Liver (tissue), 9 donors: ENCODE results near the gene ZNF699. TPM values are rescaled to one million over a fixed set of nuclear protein-coding genes. Genes with fewer than 3 reads are reported as not detected.

ENCODE experiments used
- DNase-seq: peaks from one replicate; pipeline ENCODE4 v3.0.0-alpha.2; 2017; ENCODE audit warnings: low spot score
- H3K27ac ChIP-seq, 2 donors: one replicate each; pipeline ENCODE4 v1.7.0; 2013; ENCODE audit warnings: inconsistent platforms in 2 of 2, low read length in 2 of 2, control low read depth in 1 of 2, low read depth in 1 of 2, mild to moderate bottlenecking in 1 of 2
- H3K27me3 ChIP-seq, 4 donors: one replicate each; pipeline versions ENCODE4 v1.6.1 to v1.7.0; 2013; ENCODE audit warnings: low read length in 3 of 4, inconsistent platforms in 1 of 4, mild to moderate bottlenecking in 1 of 4, moderate library complexity in 1 of 4; ENCODE audit not compliant: control insufficient read depth in 4 of 4, insufficient read depth in 4 of 4
- H3K36me3 ChIP-seq, 4 donors: one replicate each; pipeline versions ENCODE4 v1.6.1 to v1.7.0; 2013; ENCODE audit warnings: low read length in 3 of 4, mild to moderate bottlenecking in 3 of 4, low read depth in 1 of 4, moderate library complexity in 1 of 4; ENCODE audit not compliant: control insufficient read depth in 4 of 4, insufficient read depth in 3 of 4
- H3K4me1 ChIP-seq, 4 donors: one replicate each; pipeline versions ENCODE4 v1.6.1 to v1.7.0; 2013; ENCODE audit warnings: low read length in 3 of 4, mild to moderate bottlenecking in 3 of 4, moderate library complexity in 1 of 4; ENCODE audit not compliant: control insufficient read depth in 4 of 4, insufficient read depth in 4 of 4
- H3K4me3 ChIP-seq, 3 donors: one replicate each; pipeline versions ENCODE4 v1.6.1 to v1.7.0; 2013; ENCODE audit warnings: low read length in 3 of 3, control low read depth in 1 of 3, low read depth in 1 of 3, mild to moderate bottlenecking in 1 of 3
- H3K9ac ChIP-seq, 2 donors: one replicate each; pipeline ENCODE4 v1.7.0; 2013; ENCODE audit warnings: low read length in 2 of 2, mild to moderate bottlenecking in 2 of 2, moderate library complexity in 2 of 2, control low read depth in 1 of 2, low read depth in 1 of 2
- H3K9me3 ChIP-seq, 4 donors: one replicate each; pipeline versions ENCODE4 v1.6.1 to v1.7.0; 2013; ENCODE audit warnings: low read length in 3 of 4; ENCODE audit not compliant: control insufficient read depth in 4 of 4
- ATF3 ChIP-seq: IDR thresholded peaks from 2 replicates; pipeline ENCODE4 v1.6.1; 2016; ENCODE audit warnings: antibody characterized with exemption
- EGR1 ChIP-seq, 2 donors: IDR thresholded peaks; 2 replicates each; pipeline ENCODE4 v1.6.1; 2016 to 2018; ENCODE audit warnings: antibody characterized with exemption in 2 of 2, low read depth in 2 of 2
- FOXA1 ChIP-seq: IDR thresholded peaks from 2 replicates; pipeline ENCODE4 v1.6.1; 2016; ENCODE audit warnings: antibody characterized with exemption
- FOXA2 ChIP-seq: IDR thresholded peaks from 2 replicates; pipeline ENCODE4 v1.6.1; 2016; ENCODE audit warnings: antibody characterized with exemption
- GABPA ChIP-seq, 2 donors: IDR thresholded peaks in 1 of 2; conservative IDR thresholded peaks in 1 of 2; 2 replicates each; pipeline ENCODE4 v1.6.1; 2016; ENCODE audit warnings: antibody characterized with exemption in 2 of 2, mild to moderate bottlenecking in 1 of 2, moderate library complexity in 1 of 2
- HNF4A ChIP-seq, 2 donors: conservative IDR thresholded peaks; 2 replicates each; pipeline ENCODE4 v1.6.1; 2016; ENCODE audit warnings: antibody characterized with exemption in 2 of 2, mild to moderate bottlenecking in 2 of 2
- HNF4G ChIP-seq: IDR thresholded peaks from 2 replicates; pipeline ENCODE4 v1.6.1; 2016; ENCODE audit warnings: antibody characterized with exemption
- JUND ChIP-seq, 2 donors: IDR thresholded peaks; 2 replicates each; pipeline ENCODE4 v1.6.1; 2016; ENCODE audit warnings: antibody characterized with exemption in 2 of 2
- MAX ChIP-seq: IDR thresholded peaks from 2 replicates; pipeline ENCODE4 v1.6.1; 2016; ENCODE audit warnings: antibody characterized with exemption
- NR2F2 ChIP-seq: IDR thresholded peaks from 2 replicates; pipeline ENCODE4 v1.6.1; 2016; ENCODE audit warnings: antibody characterized with exemption
- RAD21 ChIP-seq, 2 donors: IDR thresholded peaks; 2 replicates each; pipeline ENCODE4 v1.6.1; 2016; ENCODE audit warnings: antibody characterized with exemption in 2 of 2, mild to moderate bottlenecking in 2 of 2
- REST ChIP-seq: IDR thresholded peaks from 2 replicates; pipeline ENCODE4 v1.6.1; 2016; ENCODE audit warnings: antibody characterized with exemption, mild to moderate bottlenecking
- RXRA ChIP-seq, 2 donors: IDR thresholded peaks; 2 replicates each; pipeline ENCODE4 v1.6.1; 2017 to 2018; ENCODE audit warnings: antibody characterized with exemption in 2 of 2, mild to moderate bottlenecking in 1 of 2
- SP1 ChIP-seq: IDR thresholded peaks from 2 replicates; pipeline ENCODE4 v1.6.1; 2018; ENCODE audit warnings: antibody characterized with exemption, mild to moderate bottlenecking
- TAF1 ChIP-seq: conservative IDR thresholded peaks from 2 replicates; pipeline ENCODE4 v1.6.1; 2016; ENCODE audit warnings: antibody characterized with exemption, mild to moderate bottlenecking
- YY1 ChIP-seq: IDR thresholded peaks from 2 replicates; pipeline ENCODE4 v1.6.1; 2016; ENCODE audit warnings: antibody characterized with exemption, mild to moderate bottlenecking
- ZBTB33 ChIP-seq: IDR thresholded peaks from 2 replicates; pipeline ENCODE4 v1.6.1; 2016; ENCODE audit warnings: antibody characterized with exemption
- WGBS: extraction: QIAGEN DNeasy Blood & Tissue Kit; methylation state at CpG from one replicate; pipeline ENCODE4 v1.1.7; 2013; 5-methylcytosine and 5-hydroxymethylcytosine counted together
- polyA plus RNA-seq, 2 donors: library from polyadenylated mRNA; stranded (reverse) in 1 of 2; unstranded in 1 of 2; fragments of 200-250 nt in 1 of 2; fragments of >200 nt in 1 of 2; fragmentation: Nextera tagmentation in 1 of 2; extraction: Ambion mirVana in 1 of 2; gene quantifications; one replicate each; pipeline versions ENCODE4 v1.2.1 to v1.2.3, GENCODE V29; 2013 to 2015
- total RNA-seq, 2 donors: library from RNA; depleted of rRNA; stranded (reverse); fragments of >200 nt; gene quantifications; one replicate each; pipeline ENCODE4 v1.2.3, GENCODE V29; 2014
- TF ChIP-seq, protein P1 (sequence below): fragments of 150-350 bp; IDR thresholded peaks from 2 replicates; pipeline ENCODE4 v1.5.1; 2017; ENCODE audit warnings: improper control_type of control experiment, low read depth, low read length; ENCODE audit not compliant: missing input control
- donor health status: healthy.
- donor health status: healthy.
- donor health status: healthy.
- donor health status: healthy.
- donor health status: healthy.

Gene ZNF699
- total and polyA plus RNA-seq, 4 donors: 0.91 to 3.0 (median 1.8) TPM

DNA sequence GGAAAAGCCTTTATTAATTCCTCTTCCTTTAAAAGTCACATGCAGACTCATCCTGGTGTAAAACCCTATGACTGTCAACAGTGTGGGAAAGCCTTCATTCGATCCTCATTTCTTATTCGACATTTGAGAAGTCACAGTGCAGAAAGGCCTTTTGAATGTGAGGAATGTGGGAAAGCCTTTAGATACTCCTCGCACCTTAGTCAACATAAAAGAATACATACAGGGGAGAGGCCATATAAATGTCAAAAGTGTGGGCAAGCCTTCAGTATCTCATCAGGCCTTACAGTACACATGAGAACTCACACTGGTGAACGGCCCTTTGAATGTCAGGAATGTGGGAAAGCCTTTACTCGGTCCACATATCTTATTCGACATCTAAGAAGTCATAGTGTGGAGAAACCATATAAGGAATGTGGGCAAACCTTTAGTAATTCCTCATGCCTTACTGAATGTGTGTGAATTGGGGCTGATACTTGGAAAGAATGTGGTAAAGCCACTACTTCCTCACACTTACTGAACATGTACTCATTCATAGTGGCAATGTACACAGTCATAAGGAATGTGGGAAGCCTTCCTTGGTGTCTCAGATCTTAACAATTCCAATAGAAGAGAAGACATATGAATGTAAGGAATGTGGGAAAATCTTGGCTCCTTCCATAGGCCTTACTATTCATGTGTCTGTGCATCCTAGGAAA lies 33.1 kb upstream of the ZNF699 start:
- 97% methylated on average over 6 of the region's 6 CpGs for WGBS
- Histone ChIP-seq H3K27ac (no peak overlapping the region), H3K4me3 (peak overlapping the region in 2 of 3 donors; percentile 16 to 66), H3K9me3 (peaks cover 33 to 88% (median 69%) of the 10 kb centered on the region in 4 donors), H3K36me3 (peaks cover 4 to 58% (median 54%) of the 10 kb centered on the region in 4 donors), H3K27me3 (no peaks in the 10 kb centered on the region), H3K4me1 (no peaks in the 10 kb centered on the region), H3K9ac (no peak overlapping the region)
- TF ChIP-seq NR2F2: no peak
- TF ChIP-seq RXRA (IDR thresholded peaks at IDR 0.05): no peak
- TF ChIP-seq GABPA (IDR thresholded peaks at IDR 0.05 in 1 of 2, conservative IDR thresholded peaks at IDR 0.05 in 1 of 2): no peak
- no peak for TF ChIP-seq EGR1 (IDR thresholded peaks at IDR 0.05; ENCODE audit: low read depth in 2 of 2)
- DNase-seq: no peak

DNA sequence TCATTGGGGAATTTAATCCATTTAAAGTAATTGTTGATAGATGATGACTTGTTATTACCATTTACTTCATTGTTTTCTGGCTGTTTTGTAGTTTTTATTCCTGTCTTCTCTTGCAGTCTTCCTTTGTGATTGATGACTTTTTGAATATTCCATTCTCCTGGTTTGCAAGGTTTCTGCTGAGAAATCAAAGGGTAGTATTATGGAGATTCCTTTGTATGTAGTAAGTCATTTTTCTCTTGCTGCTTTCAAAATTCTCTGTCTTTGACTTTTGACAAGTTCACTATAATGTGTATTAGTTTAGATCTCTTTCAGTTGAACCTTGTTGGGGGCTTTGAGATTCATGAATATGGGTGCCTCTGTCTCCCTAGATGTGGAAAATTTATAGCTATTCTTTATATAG lies 20.4 kb upstream of the ZNF699 start:
- Histone ChIP-seq H3K9me3 (peaks cover 25 to 65% (median 44%) of the 10 kb centered on the region in 4 donors), H3K4me1 (no peaks in the 10 kb centered on the region), H3K4me3 (peak overlapping the region in 2 of 3 donors; percentile 2 to 38), H3K27ac (no peak overlapping the region), H3K9ac (no peak overlapping the region), H3K36me3 (peaks cover 2 to 37% (median 29%) of the 10 kb centered on the region in 4 donors), H3K27me3 (no peaks in the 10 kb centered on the region)
- DNase-seq: no peak
- no peak for TF ChIP-seq RAD21 (IDR thresholded peaks at IDR 0.05)
- TF ChIP-seq MAX: no peak
- TF ChIP-seq EGR1 (IDR thresholded peaks at IDR 0.05; ENCODE audit: low read depth in 2 of 2): no peak

- peaks cover 11 to 23% (median 13%) of the 10 kb centered on the region in 4 donors for H3K9me3 ChIP-seq
- peaks cover 0 to 12% (median 5%) of the 10 kb centered on the region in 4 donors for H3K4me1 ChIP-seq
- peaks cover 0 to 10% (median 2%) of the 10 kb centered on the region in 4 donors for H3K36me3 ChIP-seq
- 52% methylated on average over 9 of the region's 9 CpGs for whole genome bisulfite sequencing
- peak overlapping the region; percentile 86 to 95 (median 94) for H3K4me3 ChIP-seq
- peak overlapping the region; percentile 76 to 87 for H3K27ac ChIP-seq
- no peaks in the 10 kb centered on the region for H3K27me3 ChIP-seq
- no peak overlapping the region for H3K9ac ChIP-seq
- TF ChIP-seq JUND (IDR thresholded peaks at IDR 0.05) (no peak), ZBTB33 (no peak), TAF1 (no peak), MAX (no peak), RXRA (IDR thresholded peaks at IDR 0.05) (no peak), ATF3 (no peak), YY1 (no peak), SP1 (no peak), NR2F2 (no peak), HNF4A (conservative IDR thresholded peaks at IDR 0.05) (no peak), REST (no peak), HNF4G (no peak), GABPA (IDR thresholded peaks at IDR 0.05 in 1 of 2, conservative IDR thresholded peaks at IDR 0.05 in 1 of 2) (no peak), FOXA1 (no peak), FOXA2 (no peak), RAD21 (IDR thresholded peaks at IDR 0.05) (no peak), EGR1 (IDR thresholded peaks at IDR 0.05; ENCODE audit: low read depth in 2 of 2) (no peak)
- TF ChIP-seq, protein P1, sequence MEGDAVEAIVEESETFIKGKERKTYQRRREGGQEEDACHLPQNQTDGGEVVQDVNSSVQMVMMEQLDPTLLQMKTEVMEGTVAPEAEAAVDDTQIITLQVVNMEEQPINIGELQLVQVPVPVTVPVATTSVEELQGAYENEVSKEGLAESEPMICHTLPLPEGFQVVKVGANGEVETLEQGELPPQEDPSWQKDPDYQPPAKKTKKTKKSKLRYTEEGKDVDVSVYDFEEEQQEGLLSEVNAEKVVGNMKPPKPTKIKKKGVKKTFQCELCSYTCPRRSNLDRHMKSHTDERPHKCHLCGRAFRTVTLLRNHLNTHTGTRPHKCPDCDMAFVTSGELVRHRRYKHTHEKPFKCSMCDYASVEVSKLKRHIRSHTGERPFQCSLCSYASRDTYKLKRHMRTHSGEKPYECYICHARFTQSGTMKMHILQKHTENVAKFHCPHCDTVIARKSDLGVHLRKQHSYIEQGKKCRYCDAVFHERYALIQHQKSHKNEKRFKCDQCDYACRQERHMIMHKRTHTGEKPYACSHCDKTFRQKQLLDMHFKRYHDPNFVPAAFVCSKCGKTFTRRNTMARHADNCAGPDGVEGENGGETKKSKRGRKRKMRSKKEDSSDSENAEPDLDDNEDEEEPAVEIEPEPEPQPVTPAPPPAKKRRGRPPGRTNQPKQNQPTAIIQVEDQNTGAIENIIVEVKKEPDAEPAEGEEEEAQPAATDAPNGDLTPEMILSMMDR: no peak
- no peak for DNase-seq
Observed at GRCh38 chr19:9324584-9324962, 14.9 kb upstream of the ZNF699 start.
